Prostate gland (tissue), 2 donors: ENCODE results near the gene SPTY2D1.

Experiments
- CTCF ChIP-seq, 4 experiments: fragments of 200-600 bp in 2 of 4; fragments of 450-650 bp in 2 of 4; sonication (generic) in 2 of 4; IDR thresholded peaks; 1 replicate in 3 of 4; 2 replicates in 1 of 4; pipeline ENCODE4 v1.5.1; 2016 to 2019; ENCODE audit warnings: antibody characterized with exemption in 4 of 4, mild to moderate bottlenecking in 2 of 4, moderate library complexity in 2 of 4
- POLR2A ChIP-seq: fragments of 450-650 bp; IDR thresholded peaks from one replicate; pipeline ENCODE4 v1.6.1; 2016; ENCODE audit warnings: antibody characterized with exemption, mild to moderate bottlenecking
- POLR2AphosphoS5 ChIP-seq: sonication (generic); formaldehyde crosslinking; IDR thresholded peaks from one replicate; pipeline ENCODE4 v1.6.1; 2017; ENCODE audit warnings: antibody characterized with exemption

GRCh38 chr11:18634140-18635032, at the start of gene SPTY2D1:
- TF ChIP-seq CTCF (IDR thresholded peaks at IDR 0.05) = peak in 3 of 4 experiments; percentile 11 to 50 (median 22)
- TF ChIP-seq POLR2AphosphoS5 = peak; percentile 99
- TF ChIP-seq POLR2A = peak; percentile 93
